H9 (cell line): Measurements from ENCODE around the gene GRB2. TPM values are rescaled to one million over a fixed set of nuclear protein-coding genes. Genes with fewer than 3 reads are reported as not detected.

Source experiments
- DNase-seq: peaks from one replicate; pipeline ENCODE4 v3.0.0-alpha.2; 2017
- H2AFZ ChIP-seq: one replicate; pipeline ENCODE4 v1.6.1; 2013; ENCODE audit warnings: mild to moderate bottlenecking, low read length, control low read depth, moderate library complexity
- H2AK5ac ChIP-seq: 2 replicates; pipeline ENCODE4 v1.6.1; 2013; ENCODE audit warnings: low read length, control low read depth, mixed read lengths; ENCODE audit not compliant: insufficient read length
- H2BK120ac ChIP-seq: one replicate; pipeline ENCODE4 v1.6.1; 2013; ENCODE audit warnings: low read depth, mild to moderate bottlenecking, low read length, control low read depth, inconsistent platforms; ENCODE audit not compliant: poor library complexity, severe bottlenecking
- H2BK12ac ChIP-seq: 2 replicates; pipeline ENCODE4 v1.6.1; 2013; ENCODE audit warnings: low read length, control low read depth, mixed read lengths, low read depth; ENCODE audit not compliant: insufficient read length
- H2BK15ac ChIP-seq: 2 replicates; pipeline ENCODE4 v1.6.1; 2013; ENCODE audit warnings: low read depth, low read length, control low read depth
- H2BK20ac ChIP-seq: one replicate; pipeline ENCODE4 v1.6.1; 2013; ENCODE audit warnings: low read depth, mild to moderate bottlenecking, low read length, control low read depth, inconsistent platforms; ENCODE audit not compliant: poor library complexity, severe bottlenecking
- H2BK5ac ChIP-seq: 2 replicates; pipeline ENCODE4 v1.6.1; 2013; ENCODE audit warnings: low read length, control low read depth, mixed read lengths; ENCODE audit not compliant: insufficient read length
- H3K14ac ChIP-seq: 2 replicates; pipeline ENCODE4 v1.6.1; 2013; ENCODE audit warnings: low read length, control low read depth; ENCODE audit not compliant: insufficient read depth
- H3K18ac ChIP-seq: 2 replicates; pipeline ENCODE4 v1.6.1; 2013; ENCODE audit warnings: low read depth, mild to moderate bottlenecking, mixed read lengths, low read length, control low read depth; ENCODE audit not compliant: insufficient read length
- H3K23ac ChIP-seq: 2 replicates; pipeline ENCODE4 v1.6.1; 2013; ENCODE audit warnings: low read length, control low read depth, mixed read lengths, low read depth; ENCODE audit not compliant: insufficient read length
- H3K23me2 ChIP-seq: 2 replicates; pipeline ENCODE4 v1.6.1; 2013; ENCODE audit warnings: low read depth, mild to moderate bottlenecking, mixed read lengths, low read length, control low read depth; ENCODE audit not compliant: insufficient read length, poor library complexity, severe bottlenecking
- H3K27ac ChIP-seq: 2 replicates; pipeline ENCODE4 v1.5.1; 2013; ENCODE audit warnings: low read length, control low read depth, mixed read lengths, low read depth; ENCODE audit not compliant: insufficient read length
- H3K27me3 ChIP-seq: 2 replicates; pipeline ENCODE4 v1.6.1; 2013; ENCODE audit warnings: low read length, control low read depth, inconsistent platforms; ENCODE audit not compliant: insufficient read depth
- H3K4ac ChIP-seq: 2 replicates; pipeline ENCODE4 v1.6.1; 2013; ENCODE audit warnings: low read depth, mild to moderate bottlenecking, control low read depth, inconsistent platforms, low read length, moderate library complexity
- H3K4me1 ChIP-seq: 2 replicates; pipeline ENCODE4 v1.6.1; 2013; ENCODE audit warnings: low read length, control low read depth, inconsistent platforms; ENCODE audit not compliant: insufficient read depth
- H3K4me2 ChIP-seq: 2 replicates; pipeline ENCODE4 v1.6.1; 2013; ENCODE audit warnings: low read length, control low read depth, mixed read lengths; ENCODE audit not compliant: insufficient read length, insufficient read depth
- H3K56ac ChIP-seq: 2 replicates; pipeline ENCODE4 v1.6.1; 2013; ENCODE audit warnings: low read depth, mild to moderate bottlenecking, mixed read lengths, low read length, control low read depth; ENCODE audit not compliant: insufficient read length
- H3K79me1 ChIP-seq: 2 replicates; pipeline ENCODE4 v1.6.1; 2013; ENCODE audit warnings: low read depth, mild to moderate bottlenecking, moderate library complexity, low read length, control low read depth, inconsistent platforms; ENCODE audit not compliant: insufficient read depth, poor library complexity, severe bottlenecking
- H3K79me2 ChIP-seq: 2 replicates; pipeline ENCODE4 v1.6.1; 2013; ENCODE audit warnings: low read length, control low read depth, inconsistent platforms; ENCODE audit not compliant: insufficient read depth
- H3K9ac ChIP-seq: 2 replicates; pipeline ENCODE4 v1.6.1; 2013; ENCODE audit warnings: low read length, control low read depth, mixed read lengths; ENCODE audit not compliant: insufficient read length; ENCODE audit errors: extremely low read depth
- H3K9me3 ChIP-seq: one replicate; pipeline ENCODE4 v1.6.1; 2013; ENCODE audit warnings: low read depth, low read length, inconsistent platforms; ENCODE audit not compliant: control insufficient read depth
- H3T11ph ChIP-seq: one replicate; pipeline ENCODE4 v1.6.1; 2013; ENCODE audit warnings: mild to moderate bottlenecking, low read length, control low read depth, inconsistent platforms
- H4K20me1 ChIP-seq: one replicate; pipeline ENCODE4 v1.6.1; 2013; ENCODE audit not compliant: control insufficient read depth, insufficient read length, insufficient read depth
- H4K5ac ChIP-seq: 2 replicates; pipeline ENCODE4 v1.6.1; 2013; ENCODE audit warnings: low read depth, mild to moderate bottlenecking, mixed read lengths, low read length, control low read depth; ENCODE audit not compliant: insufficient read length
- H4K8ac ChIP-seq: replicated peaks from 2 replicates; pipeline ENCODE4 v1.6.1; 2013; ENCODE audit warnings: low read length, control low read depth, mixed read lengths, low read depth; ENCODE audit not compliant: insufficient read length
- H4K91ac ChIP-seq: 2 replicates; pipeline ENCODE4 v1.6.1; 2013; ENCODE audit warnings: low read depth, mild to moderate bottlenecking, moderate library complexity, mixed read lengths, low read length, control low read depth; ENCODE audit not compliant: insufficient read length
- H3K27ac Mint-ChIP-seq, 3 experiments: 2 replicates in 2 of 3; 3 replicates in 1 of 3; pipeline ENCODE4 v1.8.0; 2020 to 2021; ENCODE audit warnings: mixed read lengths in 3 of 3, mild to moderate bottlenecking in 1 of 3, moderate library complexity in 1 of 3
- H3K27me3 Mint-ChIP-seq: 2 replicates; pipeline ENCODE4 v1.8.0; 2021; ENCODE audit warnings: low read depth, mild to moderate bottlenecking, moderate library complexity, mixed read lengths
- H3K36me3 Mint-ChIP-seq, 3 experiments: 2 replicates in 2 of 3; 3 replicates in 1 of 3; pipeline ENCODE4 v1.8.0; 2020 to 2021; ENCODE audit warnings: low read depth in 3 of 3, mixed read lengths in 3 of 3; ENCODE audit not compliant: insufficient read depth in 1 of 3
- H3K4me1 Mint-ChIP-seq, 2 experiments: 2 replicates each; pipeline ENCODE4 v1.8.0; 2020; ENCODE audit warnings: mixed read lengths in 2 of 2
- H3K4me3 Mint-ChIP-seq, 2 experiments: 2 replicates in 1 of 2; 3 replicates in 1 of 2; pipeline ENCODE4 v1.8.0; 2020 to 2021; ENCODE audit warnings: mild to moderate bottlenecking in 2 of 2, mixed read lengths in 2 of 2, moderate library complexity in 1 of 2
- H3K9me3 Mint-ChIP-seq, 2 experiments: 2 replicates in 1 of 2; 3 replicates in 1 of 2; pipeline ENCODE4 v1.8.0; 2020; ENCODE audit warnings: mild to moderate bottlenecking in 2 of 2, mixed read lengths in 2 of 2, moderate library complexity in 1 of 2
- CTCF ChIP-seq: fragments of 200-600 bp; sonication (generic); conservative IDR thresholded peaks from 3 replicates; pipeline ENCODE4 v1.8.0; 2021; ENCODE audit warnings: antibody characterized with exemption, mild to moderate bottlenecking
- WGBS: extraction: QIAGEN DNeasy Blood & Tissue Kit; methylation state at CpG from one replicate; pipeline ENCODE4 v1.1.7; 2013; ENCODE audit warnings: missing lambda C conversion rate, low lambda C conversion rate, mixed read lengths; ENCODE audit not compliant: insufficient read length; ENCODE audit errors: extremely low coverage; 5-methylcytosine and 5-hydroxymethylcytosine counted together
- total RNA-seq: library from RNA; stranded (reverse); gene quantifications from 2 replicates; pipeline ENCODE4 v1.2.1, GENCODE V29; 2021

Gene GRB2
- total RNA-seq, 1 experiment from 2014 or later: 91.7 TPM

DNA sequence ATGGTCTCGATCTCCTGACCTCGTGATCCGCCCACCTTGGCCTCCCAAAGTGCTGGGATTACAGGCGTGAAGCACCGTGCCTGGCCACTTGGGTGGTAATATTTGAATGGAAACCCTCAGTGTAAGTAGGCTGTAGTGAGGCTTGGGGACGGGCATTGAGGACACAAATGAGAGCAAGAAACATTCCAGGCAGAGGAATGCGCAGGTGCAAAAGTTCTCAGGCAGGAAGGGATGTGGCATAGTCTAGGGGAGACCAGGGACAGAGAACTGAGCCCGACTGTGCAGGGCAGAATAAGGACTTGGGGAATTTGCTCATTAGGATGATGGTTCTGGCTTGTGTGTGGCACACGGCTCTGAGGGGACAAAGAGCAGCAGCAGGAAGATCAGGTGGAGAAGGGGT, 54.8 kb downstream of the GRB2 start:
- no peak overlapping the region for H2BK12ac ChIP-seq
- no peak overlapping the region for H2AK5ac ChIP-seq
- peaks cover 26% of the 10 kb centered on the region; the same call in 1 of the 2 replicates for H3K4me1 ChIP-seq
- Mint-ChIP-seq H3K9me3 (peaks cover 8% of the 10 kb centered on the region in 2 experiments; a peak in 3 of 5 replicates), H3K27me3 (no peaks in the 10 kb centered on the region), H3K4me1 (peaks cover 48 to 58% of the 10 kb centered on the region in 2 experiments), H3K4me3 (peak overlapping the region in 1 of 2 experiments; percentile 9; a peak in 2 of 5 replicates), H3K27ac (peak overlapping the region; percentile 65 to 92 (median 76)), H3K36me3 (peaks cover 9 to 10% (median 9%) of the 10 kb centered on the region in 3 experiments)
- H3K27ac ChIP-seq: no peak overlapping the region
- WGBS: no CpG with 5 or more reads among the region's 9 CpGs
- H3K23ac ChIP-seq: no peak overlapping the region
- H4K5ac ChIP-seq: no peak overlapping the region
- no peak overlapping the region for H3K18ac ChIP-seq
- H3K4ac ChIP-seq: no peak overlapping the region
- H2BK15ac ChIP-seq: no peak overlapping the region
- H3K27me3 ChIP-seq: no peaks in the 10 kb centered on the region
- H3K56ac ChIP-seq: no peak overlapping the region
- no peak overlapping the region for H2AFZ ChIP-seq
- H4K8ac ChIP-seq: no peak overlapping the region
- no peak overlapping the region for H3K14ac ChIP-seq
- no peak overlapping the region for H4K91ac ChIP-seq
- no peaks in the 10 kb centered on the region for H3K9me3 ChIP-seq
- H2BK120ac ChIP-seq: no peak overlapping the region
- no peak for TF ChIP-seq CTCF
- H3K23me2 ChIP-seq: peaks cover 3% of the 10 kb centered on the region
- no peak overlapping the region for H3T11ph ChIP-seq
- H2BK20ac ChIP-seq: no peak overlapping the region
- peaks cover 14% of the 10 kb centered on the region for H3K79me1 ChIP-seq
- H3K9ac ChIP-seq: no peak overlapping the region
- no peaks in the 10 kb centered on the region for H4K20me1 ChIP-seq
- peaks cover 4% of the 10 kb centered on the region; the same call in 1 of the 2 replicates for H3K79me2 ChIP-seq
- no peak overlapping the region for H2BK5ac ChIP-seq
- H3K4me2 ChIP-seq: no peak overlapping the region
- peak; percentile 74 for DNase-seq
